NCI-H82 treated with DMSO at 0.1 percent for 48 hours (cell line): ENCODE measurements around the gene DOCK2.

Experiments
- DNase-seq: peaks from one replicate; lab custom pipeline; 2025; ENCODE audit not compliant: unreplicated experiment; lab: John Stamatoyannopoulos, UW

DOCK2 gene

GRCh38 chr5:169856571-169856970 is 219.5 kb downstream of the DOCK2 start:
- no peak for DNase-seq

GRCh38 chr5:169860585-169860984 is 223.5 kb downstream of the DOCK2 start:
- DNase-seq, result no peak

DNA sequence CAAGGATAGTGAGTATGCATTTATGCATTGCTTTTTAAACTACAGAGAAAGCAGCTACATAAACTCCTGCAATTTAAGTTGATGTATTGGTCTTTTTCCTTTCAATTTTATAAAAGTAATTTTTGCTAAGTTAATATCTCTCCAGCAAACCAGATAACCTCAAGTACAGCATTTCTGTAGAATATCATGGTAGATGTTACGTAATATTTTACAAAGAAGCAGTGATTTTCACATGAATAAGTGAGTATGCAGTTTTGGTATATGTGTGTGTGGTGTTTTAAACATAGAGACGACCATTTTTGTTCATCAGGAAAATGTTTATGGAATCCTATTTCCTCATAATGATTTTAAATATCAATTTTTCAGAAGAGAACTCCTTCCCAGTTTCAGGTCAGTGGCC is 224.4 kb downstream of the DOCK2 start:
- no peak for DNase-seq

DNA sequence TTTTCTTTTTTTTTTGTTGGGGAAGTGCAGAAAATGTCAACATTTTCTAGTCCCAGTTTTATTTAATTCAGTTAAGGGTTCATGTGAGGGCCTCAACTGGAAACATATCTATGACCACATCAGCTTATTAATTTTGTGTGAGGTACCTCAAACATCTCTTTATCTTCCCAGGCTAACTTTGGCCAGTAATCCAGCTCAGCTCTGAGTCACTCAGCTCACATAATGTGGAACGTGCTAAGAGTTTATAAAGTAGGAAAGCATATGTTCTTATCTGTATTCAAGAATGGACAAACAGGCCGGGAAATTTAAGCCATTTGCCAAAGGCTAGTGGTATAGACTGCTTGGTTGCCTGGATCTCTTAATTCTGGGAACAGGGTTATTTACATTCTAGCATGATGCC is 224.9 kb downstream of the DOCK2 start:
- no peak for DNase-seq

DNA sequence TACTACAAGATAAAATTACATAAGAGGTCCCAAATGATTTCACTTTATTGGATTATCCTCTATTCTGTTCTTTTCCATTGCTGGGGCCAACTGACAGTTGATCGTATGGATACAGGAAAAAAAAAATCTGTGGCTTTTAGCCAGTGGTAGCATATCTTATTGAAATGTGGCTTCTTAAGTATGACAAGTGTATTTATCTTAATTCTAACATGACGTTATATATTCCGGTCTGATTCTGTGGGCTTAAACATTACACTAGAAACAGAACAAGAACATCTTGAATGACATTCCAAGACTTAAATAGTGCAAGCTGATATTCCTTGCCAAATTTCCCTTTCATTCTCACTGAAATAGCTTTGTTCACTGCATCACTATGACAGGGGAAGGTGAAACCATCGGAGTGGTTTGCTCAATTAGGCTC is 225.3 kb downstream of the DOCK2 start:
- DNase-seq, result peak; percentile 30

GRCh38 chr5:169864483-169864882 is 227.4 kb downstream of the DOCK2 start:
- DNase-seq, result no peak

- DNase-seq, result no peak
Observed at GRCh38 chr5:169867347-169867746, 230.3 kb downstream of the DOCK2 start.

GRCh38 chr5:169869066-169869465 is 232.0 kb downstream of the DOCK2 start:
- no peak for DNase-seq

DNA sequence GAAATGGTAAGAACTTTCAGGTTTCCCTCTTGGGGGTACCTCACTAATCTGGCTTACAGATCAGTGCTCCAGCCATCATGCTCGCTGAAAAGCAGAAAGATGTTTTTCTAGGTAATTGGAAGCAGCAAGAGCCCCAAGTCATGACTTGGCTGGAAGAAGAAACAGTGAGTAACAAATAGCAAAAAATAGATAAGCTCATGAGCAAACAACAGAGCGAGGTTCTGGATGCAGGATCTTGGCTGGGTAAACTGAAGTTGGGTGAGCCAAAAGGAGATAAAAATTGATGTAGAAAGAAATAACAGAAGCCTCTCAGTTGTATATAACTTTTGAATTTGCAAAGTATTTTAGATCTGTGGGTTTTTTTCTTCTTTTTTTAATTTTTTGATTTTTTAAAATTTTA is 233.1 kb downstream of the DOCK2 start:
- no peak for DNase-seq

GRCh38 chr5:169871826-169872490 is 234.9 kb downstream of the DOCK2 start:
- no peak for DNase-seq

DNA sequence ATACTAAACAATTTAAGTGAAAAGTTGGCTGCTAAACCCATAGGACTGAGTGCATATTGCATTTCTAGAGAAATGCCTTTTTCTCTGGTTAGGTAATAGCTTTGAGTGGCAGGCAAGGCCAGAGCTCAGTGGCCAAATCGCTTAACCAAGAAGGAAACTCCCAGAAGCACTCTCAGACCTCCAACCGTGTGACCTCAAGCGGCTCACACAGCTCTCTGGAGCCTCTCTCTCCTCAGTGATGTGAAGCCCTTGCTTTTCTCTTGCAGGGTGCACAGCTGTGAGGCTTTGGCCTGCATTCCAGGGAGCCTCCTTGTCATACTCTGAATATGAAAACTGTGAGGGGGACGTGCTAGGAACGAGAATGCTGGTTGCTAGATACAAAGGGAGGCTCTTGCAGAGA is 236.6 kb downstream of the DOCK2 start:
- no peak for DNase-seq

GRCh38 chr5:169874621-169875020 is 237.5 kb downstream of the DOCK2 start:
- DNase-seq, result no peak

GRCh38 chr5:169875091-169875728 is 238.1 kb downstream of the DOCK2 start:
- no peak for DNase-seq

DNA sequence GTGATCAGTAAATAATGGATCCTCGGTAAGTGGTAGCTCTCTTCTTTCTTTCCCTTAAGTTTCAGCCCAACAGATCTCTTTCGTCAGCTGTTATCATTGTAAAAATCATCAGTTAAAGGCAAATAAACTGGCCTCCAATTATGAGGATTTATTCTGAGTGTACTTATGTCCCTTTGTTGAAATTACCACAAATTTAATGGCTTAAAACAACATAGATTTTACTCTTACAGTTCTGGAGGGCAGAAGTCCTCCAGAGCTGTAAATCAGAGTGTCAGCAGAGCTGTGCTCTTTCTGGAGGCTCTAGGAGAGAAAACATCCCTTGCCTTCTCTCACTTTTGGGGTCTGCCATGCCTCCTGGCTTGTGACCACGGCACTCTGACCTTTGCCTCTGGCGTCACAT is 238.7 kb downstream of the DOCK2 start:
- no peak for DNase-seq

DNA sequence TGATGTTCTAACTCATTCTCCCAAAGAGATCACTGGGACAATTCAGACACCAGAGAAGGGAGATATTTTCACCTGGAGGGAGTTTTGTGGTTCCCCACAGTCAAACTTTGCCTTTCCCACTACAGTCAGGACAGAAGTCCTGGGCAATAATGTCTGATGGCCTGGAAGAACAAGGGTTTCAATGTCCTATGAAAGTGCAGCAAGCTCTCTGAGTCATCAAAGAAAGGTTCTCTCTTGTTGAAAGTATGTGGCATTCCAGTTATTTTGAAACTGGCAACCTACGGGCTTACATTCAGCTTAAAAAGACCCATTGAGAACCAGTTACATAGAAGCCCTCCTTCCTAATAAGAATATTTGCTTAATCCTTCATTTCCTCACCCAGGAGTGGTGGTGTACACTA is 239.3 kb downstream of the DOCK2 start:
- DNase-seq, result no peak

DNA sequence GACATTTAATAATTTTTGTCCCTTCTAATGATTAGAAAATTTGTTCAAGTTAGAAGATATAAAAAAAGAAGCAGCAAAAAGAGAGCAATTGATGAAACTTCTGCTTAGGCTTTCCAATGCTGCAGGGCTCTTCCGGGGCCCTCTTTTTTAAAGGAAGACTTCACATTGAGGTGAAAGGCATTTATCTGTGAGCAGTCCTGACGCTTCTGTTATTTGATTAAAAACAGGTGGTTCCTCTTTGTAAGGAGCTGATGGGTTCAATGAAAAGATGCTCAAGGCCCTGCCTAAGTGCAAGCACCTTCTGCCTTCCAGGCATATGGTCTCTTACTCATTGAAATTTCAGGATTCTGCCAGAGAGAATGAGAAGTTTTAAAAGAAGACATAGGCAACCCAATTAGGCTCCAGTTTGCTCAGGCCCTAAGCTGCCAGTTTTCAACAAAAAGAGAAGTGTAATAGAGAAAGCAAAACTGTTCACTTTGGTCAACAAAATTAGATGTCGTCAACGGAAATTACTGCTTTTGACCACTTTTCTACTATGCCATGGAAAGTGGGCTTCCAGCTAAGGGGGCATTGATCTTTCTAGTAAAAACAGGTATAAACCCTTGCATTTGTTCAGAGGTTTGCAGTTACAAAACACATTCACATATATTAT is 243.1 kb downstream of the DOCK2 start:
- no peak for DNase-seq

- no peak for DNase-seq
Observed at GRCh38 chr5:169880785-169881184, 243.7 kb downstream of the DOCK2 start.

GRCh38 chr5:169881702-169882303 is 244.7 kb downstream of the DOCK2 start:
- DNase-seq, result no peak

GRCh38 chr5:169886033-169886432 is 249.0 kb downstream of the DOCK2 start:
- DNase-seq, result no peak

GRCh38 chr5:169886677-169887076 is 249.6 kb downstream of the DOCK2 start:
- no peak for DNase-seq

DNA sequence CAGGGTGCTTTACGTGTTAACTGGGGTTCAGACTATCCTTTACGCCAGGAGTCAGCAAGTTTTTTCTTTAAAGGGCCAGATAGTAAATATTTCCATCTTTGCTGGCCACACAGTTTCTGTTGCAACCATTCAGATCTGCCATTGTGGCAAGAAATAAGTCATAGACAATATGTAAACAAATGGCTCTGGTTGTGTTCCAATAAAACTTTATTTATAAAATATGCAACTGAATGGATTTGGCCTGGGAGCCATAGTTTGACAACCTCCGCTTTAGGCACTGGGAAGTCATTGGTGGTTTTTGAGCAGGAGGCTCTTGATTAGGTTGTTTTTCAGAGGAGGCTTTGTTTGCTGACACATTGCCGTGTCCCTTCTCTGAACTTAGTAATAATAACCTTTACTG is 252.5 kb downstream of the DOCK2 start:
- DNase-seq, result no peak

DNA sequence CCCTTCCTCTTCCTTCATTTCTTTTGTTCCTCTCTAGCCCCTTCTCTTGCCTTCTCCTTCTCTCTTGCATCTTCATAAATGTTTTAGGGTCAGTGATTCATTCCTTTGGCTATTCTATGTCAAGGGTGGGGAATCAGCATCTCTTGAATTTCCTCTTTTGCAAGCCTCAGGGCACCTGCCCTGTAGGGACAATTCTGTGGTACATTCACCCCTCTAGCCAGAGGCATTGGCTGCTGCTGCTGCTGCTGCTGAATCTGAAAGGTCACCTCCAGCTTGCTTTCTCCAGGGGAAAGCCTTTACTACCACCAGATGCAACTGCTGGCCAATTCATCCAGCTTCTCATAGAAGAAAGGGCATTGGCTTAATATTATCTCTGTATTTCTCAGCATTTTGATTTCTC is 255.9 kb downstream of the DOCK2 start:
- no peak for DNase-seq
